ENCODE data around the gene SULF2. TPM values are rescaled to one million over a fixed set of nuclear protein-coding genes. Genes with fewer than 3 reads are reported as not detected.

SULF2 gene
- total RNA-seq, 1 donor from 2014 or later = 35.1 TPM

GRCh38 chr20:47789081-47789763 is 3.9 kb upstream of the SULF2 start:
- DNase-seq (no peak), ATAC-seq (no peak)
- intact Hi-C loops (cut with micrococcal nuclease) = no loop called here

- DNase-seq = no peak
- intact Hi-C loops (cut with micrococcal nuclease) = no loop called here
- no peak for ATAC-seq
These were observed 3.4 kb upstream of the SULF2 start for GRCh38 chr20:47788741-47789080.

GRCh38 chr20:47786765-47787107 is 1.5 kb upstream of the SULF2 start:
- peak; percentile 6 for ATAC-seq
- intact Hi-C loops (cut with micrococcal nuclease) = no loop called here
- DNase-seq = no peak

GRCh38 chr20:47785854-47786764 is 828 bp upstream of the SULF2 start:
- DNase-seq (peak; percentile 69), ATAC-seq (peak; percentile 86)
- intact Hi-C loops (cut with micrococcal nuclease) = no loop called here

- DNase-seq (peak; percentile 61), ATAC-seq (peak; percentile 42)
- intact Hi-C loops (cut with micrococcal nuclease) = no loop called here
These were observed 526 bp downstream of the SULF2 start for GRCh38 chr20:47784599-47785310.

- no peak for DNase-seq
- intact Hi-C loops (cut with micrococcal nuclease) = no loop called here
- no peak for ATAC-seq
These were observed 1.3 kb downstream of the SULF2 start for GRCh38 chr20:47783828-47784598.

GRCh38 chr20:47782920-47783552 is 2.2 kb downstream of the SULF2 start:
- intact Hi-C loops (cut with micrococcal nuclease) = no loop called here
- ATAC-seq (no peak), DNase-seq (no peak)

GRCh38 chr20:47782076-47782475 is 3.2 kb downstream of the SULF2 start:
- DNase-seq = no peak
- no peak for ATAC-seq
- intact Hi-C loops (cut with micrococcal nuclease) = no loop called here

- DNase-seq (no peak), ATAC-seq (no peak)
- intact Hi-C loops (cut with micrococcal nuclease) = no loop called here
These were observed 3.6 kb downstream of the SULF2 start for GRCh38 chr20:47781632-47782031.

- intact Hi-C loops (cut with micrococcal nuclease) = no loop called here
- ATAC-seq (no peak), DNase-seq (no peak)
These were observed 4.4 kb downstream of the SULF2 start for GRCh38 chr20:47780720-47781389.

- intact Hi-C loops (cut with micrococcal nuclease) = no loop called here
- ATAC-seq (no peak), DNase-seq (no peak)
These were observed 6.6 kb downstream of the SULF2 start for GRCh38 chr20:47778398-47779354.

GRCh38 chr20:47777220-47777619 is 8.1 kb downstream of the SULF2 start:
- intact Hi-C loops (cut with micrococcal nuclease) = no loop called here
- no peak for ATAC-seq
- no peak for DNase-seq

GRCh38 chr20:47776639-47777038 is 8.6 kb downstream of the SULF2 start:
- DNase-seq = no peak
- intact Hi-C loops (cut with micrococcal nuclease) = no loop called here
- ATAC-seq = no peak

- ATAC-seq (no peak), DNase-seq (no peak)
- intact Hi-C loops (cut with micrococcal nuclease) = no loop called here
These were observed 9.4 kb downstream of the SULF2 start for GRCh38 chr20:47775841-47776240.

- no peak for ATAC-seq
- intact Hi-C loops (cut with micrococcal nuclease) = no loop called here
- no peak for DNase-seq
These were observed 10.2 kb downstream of the SULF2 start for GRCh38 chr20:47775039-47775438.

GRCh38 chr20:47774131-47774777 is 11.0 kb downstream of the SULF2 start:
- intact Hi-C loops (cut with micrococcal nuclease) = no loop called here
- DNase-seq (peak; percentile 39), ATAC-seq (peak; percentile 52)

- ATAC-seq (peak; percentile 76), DNase-seq (peak; percentile 62)
- intact Hi-C loops (cut with micrococcal nuclease) = no loop called here
These were observed 11.9 kb downstream of the SULF2 start for GRCh38 chr20:47773371-47773786.

Measured in left ventricle myocardium superior (tissue), 1 donor.